ENCODE data around the gene FASTKD3. TPM values are rescaled to one million over a fixed set of nuclear protein-coding genes. Genes with fewer than 3 reads are reported as not detected.

FASTKD3 gene, protein sequence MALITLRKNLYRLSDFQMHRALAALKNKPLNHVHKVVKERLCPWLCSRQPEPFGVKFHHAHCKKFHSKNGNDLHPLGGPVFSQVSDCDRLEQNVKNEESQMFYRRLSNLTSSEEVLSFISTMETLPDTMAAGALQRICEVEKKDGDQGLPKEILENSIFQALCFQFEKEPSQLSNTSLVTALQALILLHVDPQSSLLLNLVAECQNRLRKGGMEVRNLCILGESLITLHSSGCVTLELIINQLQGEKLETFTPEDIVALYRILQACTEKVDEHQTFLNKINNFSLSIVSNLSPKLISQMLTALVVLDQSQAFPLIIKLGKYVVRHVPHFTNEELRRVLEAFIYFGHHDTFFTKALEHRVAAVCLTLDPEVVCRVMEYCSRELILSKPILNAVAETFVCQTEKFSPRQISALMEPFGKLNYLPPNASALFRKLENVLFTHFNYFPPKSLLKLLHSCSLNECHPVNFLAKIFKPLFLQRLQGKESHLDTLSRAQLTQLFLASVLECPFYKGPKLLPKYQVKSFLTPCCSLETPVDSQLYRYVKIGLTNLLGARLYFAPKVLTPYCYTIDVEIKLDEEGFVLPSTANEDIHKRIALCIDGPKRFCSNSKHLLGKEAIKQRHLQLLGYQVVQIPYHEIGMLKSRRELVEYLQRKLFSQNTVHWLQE
- 10.5 TPM for total RNA-seq (2013)
- polyA plus RNA-seq (10 to 100 TPM in 2 of 3 donors, 1 to 10 TPM in 1; 7.2 to 15.5 (median 10.7) TPM), polyA minus RNA-seq (2.6 and 3.3 TPM in 2 replicates), total RNA-seq (1.4 to 10.0 (median 6.1) reads per million in 11 experiments)

DNA sequence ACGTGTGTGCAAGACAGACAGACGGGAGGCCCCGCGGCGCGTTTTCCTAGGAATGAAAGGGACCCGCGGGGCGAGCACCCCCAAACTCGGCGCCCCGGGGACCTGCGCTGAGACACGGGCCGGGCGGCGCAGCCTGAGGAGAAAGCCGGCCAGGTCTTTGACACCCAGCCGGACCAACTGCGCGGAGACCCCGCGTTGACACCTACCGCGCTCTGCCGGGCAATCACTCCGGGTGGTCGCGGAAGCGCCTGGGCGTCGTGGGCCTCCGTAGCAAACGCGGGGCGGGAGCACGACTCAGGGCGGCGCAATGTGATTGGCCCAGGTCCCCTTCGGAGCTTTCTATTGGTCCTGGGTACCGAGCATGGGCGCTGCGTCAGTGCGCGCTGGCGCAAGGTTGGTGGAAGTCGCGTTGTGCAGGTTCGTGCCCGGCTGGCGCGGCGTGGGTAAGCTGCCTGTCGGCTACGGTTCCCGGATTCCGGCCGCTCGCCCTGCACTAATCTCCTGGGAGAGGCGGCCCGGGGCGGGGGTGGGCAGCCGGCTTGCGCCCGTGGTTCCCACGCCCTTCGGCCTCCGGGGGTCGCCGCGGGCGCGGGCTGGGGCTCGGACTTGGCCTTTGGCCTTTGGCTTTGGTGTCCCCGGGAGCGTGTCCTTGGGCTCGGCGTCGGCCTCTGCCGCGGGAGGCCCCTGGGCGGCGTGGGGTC, at the start of gene FASTKD3, which contains the start of gene MTRR:
Gene FASTKD3 (minus strand): TSS at position 259 of the 701 bp plus-strand sequence. CDS start 948 bp downstream, outside the sequence.
Gene MTRR (plus strand): TSS at position 376 of the 701 bp plus-strand sequence. CDS start 1,647 bp downstream, outside the sequence.
- TF ChIP-seq, protein P1, sequence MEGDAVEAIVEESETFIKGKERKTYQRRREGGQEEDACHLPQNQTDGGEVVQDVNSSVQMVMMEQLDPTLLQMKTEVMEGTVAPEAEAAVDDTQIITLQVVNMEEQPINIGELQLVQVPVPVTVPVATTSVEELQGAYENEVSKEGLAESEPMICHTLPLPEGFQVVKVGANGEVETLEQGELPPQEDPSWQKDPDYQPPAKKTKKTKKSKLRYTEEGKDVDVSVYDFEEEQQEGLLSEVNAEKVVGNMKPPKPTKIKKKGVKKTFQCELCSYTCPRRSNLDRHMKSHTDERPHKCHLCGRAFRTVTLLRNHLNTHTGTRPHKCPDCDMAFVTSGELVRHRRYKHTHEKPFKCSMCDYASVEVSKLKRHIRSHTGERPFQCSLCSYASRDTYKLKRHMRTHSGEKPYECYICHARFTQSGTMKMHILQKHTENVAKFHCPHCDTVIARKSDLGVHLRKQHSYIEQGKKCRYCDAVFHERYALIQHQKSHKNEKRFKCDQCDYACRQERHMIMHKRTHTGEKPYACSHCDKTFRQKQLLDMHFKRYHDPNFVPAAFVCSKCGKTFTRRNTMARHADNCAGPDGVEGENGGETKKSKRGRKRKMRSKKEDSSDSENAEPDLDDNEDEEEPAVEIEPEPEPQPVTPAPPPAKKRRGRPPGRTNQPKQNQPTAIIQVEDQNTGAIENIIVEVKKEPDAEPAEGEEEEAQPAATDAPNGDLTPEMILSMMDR (IDR thresholded peaks at IDR 0.05): no peak
- peak within 1 kb of the TSS; percentile 87 to 96 for H3K4me3 Mint-ChIP-seq

More for the DNA sequence above, at the start of gene FASTKD3, which contains the start of gene MTRR:
- peak; percentile 85 to 89 (median 88) for DNase-seq
- H4K20me1 ChIP-seq (ENCODE audit: insufficient read depth, low read length): peaks cover 4% of the 10 kb centered on the region
- H2AFZ ChIP-seq (ENCODE audit: insufficient read depth, low read depth, low read length, poor library complexity, severe bottlenecking): peak within 1 kb of the TSS; percentile 94
- Mint-ChIP-seq H3K4me1 (peaks cover 44% of the 10 kb centered on the region), H3K27me3 (ENCODE audit: low read depth in 3 of 3) (no peaks in the 10 kb centered on the region), H3K27ac (peak within 1 kb of the TSS; percentile 82 to 93 (median 90)), H3K36me3 (peaks cover 43 to 48% of the 10 kb centered on the region in 2 donors), H3K9me3 (no peaks in the 10 kb centered on the region)
- under 1% methylated on average over 83 of the region's 83 CpGs for WGBS (ENCODE audit: insufficient coverage)
- peak within 1 kb of the TSS; percentile 41 to 85 for H3K27ac ChIP-seq (ENCODE audit: low read depth in 1 of 2, low read length in 2 of 2)
- H3K27me3 ChIP-seq (ENCODE audit: control insufficient read depth in 2 of 2, insufficient read depth in 2 of 2, low read length in 2 of 2): no peaks in the 10 kb centered on the region
- no peaks in the 10 kb centered on the region for H3K9me3 ChIP-seq (replicated peaks in 1 of 2; ENCODE audit: control insufficient read depth in 1 of 2, insufficient read depth in 1 of 2, low read length in 2 of 2)
- H3K4me3 ChIP-seq (replicated peaks in 1 of 3; ENCODE audit: low read depth in 2 of 3, low read length in 3 of 3): peak within 1 kb of the TSS; percentile 66 to 88 (median 83)
- peak within 1 kb of the TSS; percentile 85 for H3K9ac ChIP-seq (ENCODE audit: insufficient read depth, low read length, poor library complexity, severe bottlenecking)
- H3K79me2 ChIP-seq (ENCODE audit: insufficient read depth, low read length): peaks cover 67% of the 10 kb centered on the region
- peaks cover 17 to 27% of the 10 kb centered on the region in 2 donors for H3K4me1 ChIP-seq (ENCODE audit: control insufficient read depth in 1 of 2, insufficient read depth in 2 of 2, low read length in 2 of 2)
- peaks cover 21 to 53% of the 10 kb centered on the region in 2 donors for H3K36me3 ChIP-seq (replicated peaks in 1 of 2; ENCODE audit: control insufficient read depth in 1 of 2, insufficient read depth in 2 of 2, low read length in 2 of 2)
- intact Hi-C loops (cut with micrococcal nuclease): loop anchor here in 1 of 2 donors (10.0 kb wide), 1 partner anchor 1234 kb away; the partner anchor contains the start of genes NSUN2 and SRD5A1
- H3K4me2 ChIP-seq (replicated peaks; ENCODE audit: extremely low read depth, low read length, poor library complexity, severe bottlenecking): peak within 1 kb of the TSS; percentile 89
